ENCODE results near the gene SYCP3.

GRCh38 chr12:101700299-101700820 lies 38.9 kb downstream of the SYCP3 start:
- TF ChIP-seq POLR2A (IDR thresholded peaks at IDR 0.05) = no peak
- TF ChIP-seq CTCF (IDR thresholded peaks at IDR 0.05) = no peak
- TF ChIP-seq POLR2AphosphoS5 (IDR thresholded peaks at IDR 0.05) = no peak
